SW480 (cell line): ENCODE measurements around the gene UBR4.
"Not testable (repeated sequence)": the region's sequence is repeated elsewhere in the genome, so short reads cannot be mapped to it uniquely, and the experiment has no call there.

Source experiments
- DNase-seq: peaks from one replicate; pipeline ENCODE4 v3.0.0-alpha.2; 2016; ENCODE audit warnings: low spot score

Gene UBR4

DNA sequence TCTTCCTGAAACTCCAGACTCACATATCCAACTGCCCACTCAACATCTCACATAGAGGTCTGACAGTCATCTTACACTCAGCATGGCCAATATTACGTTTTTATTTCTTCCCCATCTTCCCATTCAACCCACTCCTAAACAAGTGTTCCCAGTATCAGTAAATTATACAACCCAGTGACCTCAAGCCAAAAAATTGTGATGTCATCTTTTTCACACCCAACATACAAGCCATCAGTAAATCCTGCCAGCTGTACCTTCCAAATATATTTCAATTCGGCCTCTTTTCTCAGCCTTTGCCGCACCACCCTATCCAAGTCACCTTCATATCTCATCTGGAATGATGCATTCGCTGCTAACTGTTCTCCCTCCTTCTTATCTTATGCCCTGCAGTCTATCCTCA is 19.6 kb downstream of the UBR4 start:
- DNase-seq = no peak

- no peak for DNase-seq
These were observed 20.8 kb downstream of the UBR4 start for GRCh38 chr1:19189270-19189669.

DNA sequence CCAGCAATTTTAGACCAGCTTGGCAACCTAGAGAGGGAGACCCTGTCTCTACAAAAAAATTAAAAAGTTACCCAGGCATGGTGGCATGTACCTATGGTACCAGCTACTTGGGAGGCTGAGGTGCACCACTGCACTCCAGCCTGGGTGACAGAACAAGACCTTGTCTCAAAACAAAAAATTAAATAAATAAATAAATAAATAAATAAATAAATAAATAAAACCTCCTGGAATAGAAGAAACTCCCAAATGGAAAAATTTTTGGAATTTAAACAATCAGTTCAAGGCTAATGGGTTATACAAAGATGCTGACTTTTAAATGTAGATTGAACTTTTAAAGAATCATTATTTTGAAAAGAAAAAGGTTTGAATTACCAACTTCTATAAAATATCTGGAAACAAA is 22.2 kb downstream of the UBR4 start:
- DNase-seq = no peak

- DNase-seq = no peak
These were observed 24.1 kb downstream of the UBR4 start for GRCh38 chr1:19186001-19186400.

- no peak for DNase-seq
These were observed 27.8 kb downstream of the UBR4 start for GRCh38 chr1:19182223-19182622.

DNA sequence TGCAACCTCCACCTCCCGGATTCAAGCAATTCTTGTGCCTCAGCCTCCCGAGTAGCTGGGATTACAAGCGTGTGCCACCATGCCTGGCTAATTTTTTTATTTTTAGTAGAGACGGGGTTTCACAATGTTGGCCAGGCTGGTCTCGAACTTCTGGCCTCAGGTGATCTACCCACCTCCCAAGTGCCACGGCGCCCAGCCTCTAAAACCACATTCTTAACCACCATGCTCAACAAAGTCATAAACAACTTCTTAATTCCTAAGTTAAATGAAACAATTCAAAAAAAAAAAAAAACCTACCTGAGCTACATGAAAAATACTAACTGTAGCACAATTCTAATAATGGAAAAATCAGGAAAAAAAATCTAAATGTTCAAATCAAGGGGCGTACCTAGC is 29.8 kb downstream of the UBR4 start:
- not testable (repeated sequence) for DNase-seq

GRCh38 chr1:19179597-19180264 is 30.3 kb downstream of the UBR4 start:
- DNase-seq = peak; percentile 14

DNA sequence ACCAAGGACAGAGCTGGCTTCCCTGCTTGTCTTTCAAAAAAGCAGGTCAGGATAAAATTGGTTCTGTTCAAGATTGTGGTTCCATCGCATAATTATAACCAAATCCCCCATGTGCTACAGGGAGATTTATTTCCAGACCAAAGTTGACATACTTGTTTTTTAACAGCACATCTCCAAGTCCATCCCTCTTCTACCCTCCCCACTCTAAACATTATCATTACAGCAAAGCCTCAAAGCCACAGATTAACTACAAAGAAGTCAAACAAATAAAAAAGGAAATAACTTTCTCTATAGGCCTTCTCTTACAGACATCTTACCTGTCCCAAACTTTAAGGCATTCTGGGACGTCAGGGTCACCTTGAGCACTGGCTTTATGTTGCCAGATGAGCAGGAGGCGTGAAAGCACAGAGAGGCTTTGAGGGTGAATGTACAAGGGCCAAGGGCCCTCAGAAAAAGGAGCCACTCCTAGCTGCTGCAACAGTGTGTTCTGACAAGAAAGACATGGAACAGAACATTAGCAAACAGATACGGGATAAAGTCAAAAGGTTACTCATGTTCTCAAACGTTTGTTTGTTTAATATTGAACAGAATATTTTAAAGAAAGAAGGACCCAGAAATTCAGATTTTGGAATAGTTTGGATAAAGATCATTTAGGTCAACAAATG is 31.2 kb downstream of the UBR4 start:
- no peak for DNase-seq

GRCh38 chr1:19177811-19178210 is 32.3 kb downstream of the UBR4 start:
- DNase-seq = no peak

DNA sequence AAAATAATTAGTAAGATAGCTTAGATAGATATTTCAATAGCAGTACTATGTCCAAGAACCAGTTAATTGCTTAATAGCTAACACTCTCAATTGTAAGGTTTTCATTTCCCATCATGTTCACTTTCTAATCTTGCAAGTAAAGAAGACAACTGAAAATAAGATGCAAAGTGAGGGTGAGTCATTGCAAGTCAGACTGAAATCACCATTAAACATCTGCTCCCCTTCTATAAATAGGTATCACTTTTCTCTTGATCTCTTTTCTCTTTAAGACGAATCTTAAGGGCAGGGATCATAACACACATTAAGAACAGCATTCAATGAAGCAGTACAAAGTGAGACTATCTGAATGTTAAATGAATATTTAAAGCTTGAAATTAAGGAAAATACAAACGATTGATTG is 40.4 kb downstream of the UBR4 start:
- no peak for DNase-seq

GRCh38 chr1:19167140-19167539 is 42.9 kb downstream of the UBR4 start:
- DNase-seq = no peak

DNA sequence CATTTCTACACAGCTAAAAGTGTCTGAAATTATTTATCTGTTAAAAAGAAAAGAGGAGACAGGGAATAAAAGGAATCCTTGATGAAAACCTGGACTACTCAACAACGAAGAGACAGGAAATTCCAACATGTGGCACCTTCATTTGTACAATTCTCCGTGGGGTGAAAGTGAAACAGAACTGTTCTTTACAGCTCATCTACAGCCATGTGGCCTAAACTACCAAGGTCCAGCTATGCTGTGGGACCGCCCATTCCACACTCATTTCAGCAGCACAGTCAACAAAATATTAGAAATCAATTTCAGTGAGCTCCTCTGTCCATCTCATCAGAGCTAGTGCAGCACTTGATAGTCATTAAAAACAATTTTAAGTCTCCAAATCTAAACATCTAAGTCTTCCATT is 44.0 kb downstream of the UBR4 start:
- DNase-seq = no peak

- DNase-seq = no peak
These were observed 44.6 kb downstream of the UBR4 start for GRCh38 chr1:19165501-19165900.

- no peak for DNase-seq
These were observed 45.6 kb downstream of the UBR4 start for GRCh38 chr1:19164274-19165015.

- no peak for DNase-seq
These were observed 46.8 kb downstream of the UBR4 start for GRCh38 chr1:19163261-19163660.

DNA sequence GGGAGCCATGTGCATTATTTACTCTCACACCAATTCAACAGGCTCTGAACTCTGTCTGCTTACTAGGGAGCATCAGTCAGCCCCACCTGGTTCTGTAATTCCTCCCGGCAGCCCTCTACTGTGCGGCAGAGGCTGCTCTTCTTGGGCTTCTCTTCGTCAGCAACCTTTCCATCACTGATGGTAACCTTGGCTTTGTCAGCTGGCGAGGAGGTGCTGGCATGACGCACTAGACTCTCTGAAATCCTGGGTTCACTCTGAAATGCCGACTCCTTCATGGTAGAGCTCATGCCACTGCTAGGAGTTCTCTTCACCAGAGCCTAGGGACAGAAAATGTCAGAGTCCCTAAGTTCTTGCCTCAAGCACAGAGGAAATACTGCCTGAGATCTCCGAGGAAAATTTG is 49.2 kb downstream of the UBR4 start:
- DNase-seq = no peak

DNA sequence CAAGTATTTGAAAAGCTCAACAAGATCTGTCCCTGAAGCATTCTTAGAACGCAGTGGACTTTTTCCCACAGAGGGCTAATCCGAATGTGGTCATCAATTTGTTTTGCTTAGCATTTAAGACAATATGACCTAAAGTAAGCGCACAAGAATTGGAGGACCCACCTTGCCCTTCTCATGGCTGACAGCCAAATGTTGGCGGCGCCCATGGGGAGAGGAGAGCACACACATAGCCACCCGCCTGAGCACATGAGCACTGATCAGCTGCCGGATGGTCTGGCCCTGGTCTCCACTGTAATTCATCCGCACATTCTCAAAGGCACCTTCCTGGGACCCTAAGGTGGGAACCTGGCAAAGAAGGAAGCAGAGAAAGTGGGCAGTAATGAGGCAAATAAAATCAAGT is 52.4 kb downstream of the UBR4 start:
- no peak for DNase-seq

GRCh38 chr1:19156676-19157075 is 53.4 kb downstream of the UBR4 start:
- DNase-seq = no peak

- DNase-seq = no peak
These were observed 55.2 kb downstream of the UBR4 start for GRCh38 chr1:19154876-19155275.

DNA sequence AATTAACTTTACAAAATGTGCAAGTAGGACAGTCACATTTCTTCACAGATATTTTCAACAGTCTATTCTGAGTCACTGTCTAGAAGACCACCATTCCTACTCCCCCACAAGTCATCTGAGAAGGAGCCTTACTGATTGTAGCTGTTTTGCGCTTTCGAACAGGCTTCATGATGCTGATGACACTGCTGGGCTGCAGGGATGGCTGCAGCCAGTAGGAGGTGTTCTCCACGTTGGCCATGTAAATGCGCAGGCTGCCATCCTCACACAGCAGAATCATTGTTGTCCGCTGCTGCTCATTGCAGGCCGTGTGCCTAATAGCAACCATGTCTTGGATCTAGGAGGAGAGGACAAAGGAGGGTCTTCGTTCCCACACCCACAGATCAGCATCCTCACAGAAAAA is 56.9 kb downstream of the UBR4 start:
- DNase-seq = no peak

- DNase-seq = no peak
These were observed 58.5 kb downstream of the UBR4 start for GRCh38 chr1:19151537-19151936.

GRCh38 chr1:19149736-19150135 is 60.3 kb downstream of the UBR4 start:
- no peak for DNase-seq

DNA sequence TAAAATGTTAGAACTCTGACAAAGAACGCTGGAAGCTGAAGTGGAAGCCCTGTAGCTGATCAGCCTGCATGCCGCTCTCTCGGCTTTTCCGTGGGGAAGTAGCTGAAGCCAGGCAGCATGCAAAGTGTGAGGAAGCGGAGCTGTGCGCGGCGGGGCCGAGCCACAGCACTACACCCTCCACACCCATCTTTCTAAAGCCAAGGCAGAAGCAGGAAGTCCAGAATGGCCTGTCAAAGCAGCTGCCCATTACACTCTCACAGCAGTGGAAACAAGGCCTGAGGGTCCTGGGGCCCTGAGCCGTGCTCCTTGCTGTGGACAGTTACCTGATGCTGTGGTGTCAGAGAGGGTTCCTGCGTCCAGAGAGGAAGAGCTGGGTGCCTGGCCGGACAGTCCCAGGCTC is 69.6 kb downstream of the UBR4 start:
- DNase-seq = no peak
